Caco-2 (cell line): Measurements from ENCODE around the gene RPL12. TPM values are rescaled to one million over a fixed set of nuclear protein-coding genes. Genes with fewer than 3 reads are reported as not detected.

Experiments used
- BruUV-seq: library from RNA; stranded (reverse); fragments of 400-500 nt; replicated peaks from 2 replicates; lab custom pipeline; 2021; lab: Mats Ljungman, UMichigan
- CTCF ChIA-PET: fragments of 300-600 bp; sonication (Branson Sonifier 250); formaldehyde crosslinking; loops from one replicate; lab custom pipeline; 2022; ENCODE audit warnings: antibody characterized with exemption; lab: Charles Lee
- POLR2A ChIA-PET: fragments of 300-600 bp; sonication (Branson Sonifier 250); formaldehyde crosslinking; loops from one replicate; lab custom pipeline; 2022; ENCODE audit warnings: antibody characterized with exemption; lab: Charles Lee
- DNase-seq, 2 experiments: peaks; one replicate each; pipeline versions ENCODE4 v3.0.0 to v3.0.0-alpha.2; 2020 to 2022
- H3K27me3 ChIP-seq: replicated peaks from 2 replicates; pipeline ENCODE4 v1.6.0; 2011; ENCODE audit warnings: low read length; ENCODE audit not compliant: control insufficient read depth, insufficient read depth
- H3K36me3 ChIP-seq: 2 replicates; pipeline ENCODE4 v1.5.1; 2011; ENCODE audit warnings: low read length; ENCODE audit not compliant: control insufficient read depth, insufficient read depth
- H3K4me1 ChIP-seq: fragments of 250-450 bp; sonication (Bioruptor Pico); 2 replicates; pipeline ENCODE4 v1.5.1; 2020; ENCODE audit warnings: mild to moderate bottlenecking
- H3K4me3 ChIP-seq: 2 replicates; pipeline ENCODE4 v1.5.1; 2011; ENCODE audit warnings: low read depth, mild to moderate bottlenecking, control low read depth, low read length
- H3K9me3 ChIP-seq: fragments of 250-450 bp; sonication (Bioruptor Pico); 2 replicates; pipeline ENCODE4 v1.5.1; 2020; ENCODE audit warnings: mild to moderate bottlenecking, moderate library complexity
- H3K27ac Mint-ChIP-seq: one replicate; pipeline ENCODE4 v1.8.0; 2022; ENCODE audit warnings: mixed read lengths; ENCODE audit not compliant: unreplicated experiment
- H3K27me3 Mint-ChIP-seq: one replicate; pipeline ENCODE4 v1.8.0; 2022; ENCODE audit warnings: mixed read lengths; ENCODE audit not compliant: insufficient read depth, unreplicated experiment
- H3K36me3 Mint-ChIP-seq: one replicate; pipeline ENCODE4 v1.8.0; 2022; ENCODE audit warnings: mild to moderate bottlenecking, mixed read lengths; ENCODE audit not compliant: insufficient read depth, unreplicated experiment
- H3K4me1 Mint-ChIP-seq: one replicate; pipeline ENCODE4 v1.8.0; 2022; ENCODE audit warnings: low read depth, mixed read lengths; ENCODE audit not compliant: unreplicated experiment
- H3K4me3 Mint-ChIP-seq: one replicate; pipeline ENCODE4 v1.8.0; 2022; ENCODE audit warnings: mild to moderate bottlenecking, moderate library complexity, mixed read lengths; ENCODE audit not compliant: unreplicated experiment
- H3K9me3 Mint-ChIP-seq: one replicate; pipeline ENCODE4 v1.8.0; 2022; ENCODE audit warnings: mixed read lengths; ENCODE audit not compliant: unreplicated experiment
- intact Hi-C: fragments of 100-400 bp; cut with micrococcal nuclease; formaldehyde crosslinking; loops from one replicate; pipeline ENCODE4 v1.10.0; 2022; ENCODE audit not compliant: unreplicated experiment
- total RNA-seq: library from RNA; stranded (reverse); gene quantifications from 2 replicates; pipeline ENCODE4 v1.2.3, GENCODE V29; 2022
- TF ChIP-seq, protein P1 (sequence below), 2 experiments: fragments of 200-600 bp in 1 of 2; IDR thresholded peaks; 1 replicate in 1 of 2; 2 replicates in 1 of 2; pipeline versions ENCODE4 v1.5.1 to v1.8.0; 2011 to 2022; ENCODE audit warnings: antibody characterized with exemption in 1 of 2, control low read depth in 1 of 2, inconsistent platforms in 1 of 2, low read depth in 1 of 2, low read length in 1 of 2, mild to moderate bottlenecking in 1 of 2, moderate library complexity in 1 of 2; ENCODE audit not compliant: insufficient read depth in 1 of 2, severe bottlenecking in 1 of 2, unreplicated experiment in 1 of 2

RPL12 gene
- total RNA-seq, 1 experiment from 2014 or later = 1,592 TPM

DNA sequence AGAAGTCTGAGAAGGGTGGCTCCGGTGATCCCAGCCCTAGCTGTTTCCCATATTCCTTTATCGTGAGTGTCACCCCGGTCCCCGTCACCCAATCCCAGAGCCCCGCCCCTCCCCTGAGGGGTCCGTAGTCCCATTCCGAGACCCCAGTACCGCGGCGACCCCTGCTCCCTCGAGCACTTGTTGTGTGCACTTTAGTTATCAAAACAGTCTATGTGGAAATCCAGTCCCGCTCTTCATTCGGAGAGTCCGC lies 327 bp upstream of the RPL12 start:
- TF ChIP-seq, protein P1, sequence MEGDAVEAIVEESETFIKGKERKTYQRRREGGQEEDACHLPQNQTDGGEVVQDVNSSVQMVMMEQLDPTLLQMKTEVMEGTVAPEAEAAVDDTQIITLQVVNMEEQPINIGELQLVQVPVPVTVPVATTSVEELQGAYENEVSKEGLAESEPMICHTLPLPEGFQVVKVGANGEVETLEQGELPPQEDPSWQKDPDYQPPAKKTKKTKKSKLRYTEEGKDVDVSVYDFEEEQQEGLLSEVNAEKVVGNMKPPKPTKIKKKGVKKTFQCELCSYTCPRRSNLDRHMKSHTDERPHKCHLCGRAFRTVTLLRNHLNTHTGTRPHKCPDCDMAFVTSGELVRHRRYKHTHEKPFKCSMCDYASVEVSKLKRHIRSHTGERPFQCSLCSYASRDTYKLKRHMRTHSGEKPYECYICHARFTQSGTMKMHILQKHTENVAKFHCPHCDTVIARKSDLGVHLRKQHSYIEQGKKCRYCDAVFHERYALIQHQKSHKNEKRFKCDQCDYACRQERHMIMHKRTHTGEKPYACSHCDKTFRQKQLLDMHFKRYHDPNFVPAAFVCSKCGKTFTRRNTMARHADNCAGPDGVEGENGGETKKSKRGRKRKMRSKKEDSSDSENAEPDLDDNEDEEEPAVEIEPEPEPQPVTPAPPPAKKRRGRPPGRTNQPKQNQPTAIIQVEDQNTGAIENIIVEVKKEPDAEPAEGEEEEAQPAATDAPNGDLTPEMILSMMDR (IDR thresholded peaks at IDR 0.05; ENCODE audit: insufficient read depth in 1 of 2, low read depth in 1 of 2, low read length in 1 of 2, severe bottlenecking in 1 of 2, unreplicated experiment in 1 of 2) = no peak
- H3K4me3 Mint-ChIP-seq = peak overlapping the region; percentile 95
- no TSS peak for BruUV-seq
- no peak for DNase-seq
- H3K27ac Mint-ChIP-seq = peak overlapping the region; percentile 98
- intact Hi-C loops = loop anchor here (1.0 kb wide), 1 partner anchor 27 kb away; the partner anchor contains the start of gene ZNF79
- H3K9me3 ChIP-seq = no peaks in the 10 kb centered on the region
- H3K36me3 Mint-ChIP-seq = peaks cover 75% of the 10 kb centered on the region
- ChIA-PET POLR2A (interaction anchor here (0.6 to 2.0 kb wide), 8 partner anchors 27 to 1500 kb away, joined by 3 to 9 read pairs (median 4); partner anchors contain the start of genes SLC2A8 and ZNF79), CTCF (interaction anchor here (0.5 to 2.0 kb wide), 2 partner anchors 91 to 466 kb away, joined by 3 to 6 read pairs; no protein-coding TSS in a partner anchor)
- H3K27me3 Mint-ChIP-seq = peaks cover 3% of the 10 kb centered on the region
- peaks cover 9% of the 10 kb centered on the region; the same call in 1 of the 2 replicates for H3K4me1 ChIP-seq
- H3K9me3 Mint-ChIP-seq = no peaks in the 10 kb centered on the region
- H3K36me3 ChIP-seq = peaks cover 7% of the 10 kb centered on the region
- H3K4me1 Mint-ChIP-seq = peaks cover 18% of the 10 kb centered on the region
- peak overlapping the region; percentile 79 for H3K4me3 ChIP-seq
- no peaks in the 10 kb centered on the region for H3K27me3 ChIP-seq

DNA sequence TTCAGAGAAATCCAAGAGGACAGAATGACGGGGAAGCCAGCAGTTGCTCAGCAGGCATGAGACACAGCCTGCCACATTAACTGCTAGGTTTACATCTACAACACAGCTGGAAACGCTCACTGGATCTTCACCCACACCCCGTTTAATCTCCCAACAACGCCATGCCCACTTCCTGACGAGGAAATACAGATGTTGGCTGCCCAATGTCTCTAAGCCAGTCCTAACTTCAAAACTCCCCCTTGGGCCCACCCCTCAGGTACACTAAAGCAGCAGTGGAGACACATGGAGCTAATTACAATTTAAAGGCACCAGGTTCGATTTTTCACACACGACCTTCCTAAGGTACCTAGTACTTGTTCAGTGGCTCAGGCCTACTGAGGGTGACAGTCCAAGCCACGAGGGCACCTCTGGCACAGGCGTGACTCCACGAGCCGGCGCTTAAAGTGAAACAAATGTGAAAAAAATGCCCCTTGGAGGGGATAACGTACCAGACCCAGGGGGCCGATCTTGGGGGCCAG lies 904 bp downstream of the RPL12 start:
- peaks cover 78% of the 10 kb centered on the region for H3K36me3 Mint-ChIP-seq
- CTCF ChIA-PET = no interaction called here
- H3K36me3 ChIP-seq = peaks cover 7% of the 10 kb centered on the region
- POLR2A ChIA-PET = interaction anchor here (0.5 to 2.0 kb wide), 2 partner anchors 53 to 95 kb away, joined by 3 to 9 read pairs; partner anchors contain the start of gene SLC2A8
- no peaks in the 10 kb centered on the region for H3K9me3 Mint-ChIP-seq
- H3K9me3 ChIP-seq = no peaks in the 10 kb centered on the region
- BruUV-seq = no TSS peak
- no peaks in the 10 kb centered on the region for H3K27me3 ChIP-seq
- peak overlapping the region; percentile 98 for H3K4me3 ChIP-seq
- peaks cover 3% of the 10 kb centered on the region for H3K27me3 Mint-ChIP-seq
- H3K27ac Mint-ChIP-seq = peak overlapping the region; percentile 98
- peak overlapping the region; percentile 95 for H3K4me3 Mint-ChIP-seq
- peaks cover 9% of the 10 kb centered on the region; the same call in 1 of the 2 replicates for H3K4me1 ChIP-seq
- TF ChIP-seq, protein P1 (IDR thresholded peaks at IDR 0.05; ENCODE audit: insufficient read depth in 1 of 2, low read depth in 1 of 2, low read length in 1 of 2, severe bottlenecking in 1 of 2, unreplicated experiment in 1 of 2) = no peak
- H3K4me1 Mint-ChIP-seq = peaks cover 12% of the 10 kb centered on the region
- DNase-seq = peak in 1 of 2 experiments; percentile 11
- intact Hi-C loops = no loop called here

DNA sequence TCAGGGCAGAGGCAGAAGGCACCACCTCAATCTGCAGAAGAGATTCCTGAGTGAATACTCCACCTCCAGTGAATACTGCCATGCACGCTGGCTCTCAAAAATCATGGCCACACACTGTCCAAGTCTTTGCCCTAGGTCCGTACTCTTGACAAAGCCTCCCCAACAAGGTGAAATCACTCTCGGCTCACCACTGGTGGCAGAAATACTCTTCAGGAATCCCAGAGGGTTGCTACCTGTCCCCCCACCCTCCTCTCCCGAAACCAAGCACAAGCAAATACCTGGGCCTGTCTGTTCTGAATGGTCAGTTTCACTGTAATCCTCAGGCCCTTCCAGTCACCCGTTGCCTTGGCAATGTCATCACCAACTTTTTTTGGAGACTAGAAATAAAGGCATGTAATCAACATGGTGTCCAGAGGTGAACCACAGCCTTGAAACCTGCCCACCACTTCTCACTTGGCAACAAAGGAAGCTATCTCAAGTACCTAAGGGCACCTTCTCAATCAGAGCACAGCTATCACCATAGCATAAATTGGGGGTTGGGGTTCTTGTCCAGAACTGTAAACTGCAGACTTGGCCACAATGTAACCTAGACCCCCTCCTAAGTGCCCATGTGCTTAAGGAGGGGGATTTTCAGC lies 1.8 kb downstream of the RPL12 start:
- H3K4me1 Mint-ChIP-seq = peaks cover 12% of the 10 kb centered on the region
- no peaks in the 10 kb centered on the region for H3K9me3 Mint-ChIP-seq
- CTCF ChIA-PET = no interaction called here
- Histone ChIP-seq H3K27me3 (no peaks in the 10 kb centered on the region), H3K4me1 (peaks cover 9% of the 10 kb centered on the region; the same call in 1 of the 2 replicates), H3K4me3 (peak overlapping the region; percentile 98), H3K9me3 (0 out of 2 replicates have a peak, but pooled peaks cover 1% of the 10 kb centered on the region), H3K36me3 (peaks cover 7% of the 10 kb centered on the region)
- no peak for DNase-seq
- POLR2A ChIA-PET = interaction anchor here (0.5 to 0.6 kb wide), 2 partner anchors 96 to 158 kb away, joined by 3 read pairs; no protein-coding TSS in a partner anchor
- peaks cover 3% of the 10 kb centered on the region for H3K27me3 Mint-ChIP-seq
- BruUV-seq = no TSS peak
- peak overlapping the region; percentile 95 for H3K4me3 Mint-ChIP-seq
- peak overlapping the region; percentile 98 for H3K27ac Mint-ChIP-seq
- TF ChIP-seq, protein P1 (IDR thresholded peaks at IDR 0.05; ENCODE audit: insufficient read depth in 1 of 2, low read depth in 1 of 2, low read length in 1 of 2, severe bottlenecking in 1 of 2, unreplicated experiment in 1 of 2) = no peak
- intact Hi-C loops = no loop called here
- H3K36me3 Mint-ChIP-seq = peaks cover 83% of the 10 kb centered on the region
